Erythroblast (primary cell): ENCODE results near the gene SRSF5.

Experiments used
- GATA1 ChIP-seq: IDR thresholded peaks from 2 replicates; pipeline ENCODE4 v1.6.1; 2011; ENCODE audit warnings: low read depth, mild to moderate bottlenecking, control low read depth, low read length, moderate library complexity
- POLR2A ChIP-seq: IDR thresholded peaks from 2 replicates; pipeline ENCODE4 v1.6.1; 2011; ENCODE audit warnings: mild to moderate bottlenecking, low read length

DNA sequence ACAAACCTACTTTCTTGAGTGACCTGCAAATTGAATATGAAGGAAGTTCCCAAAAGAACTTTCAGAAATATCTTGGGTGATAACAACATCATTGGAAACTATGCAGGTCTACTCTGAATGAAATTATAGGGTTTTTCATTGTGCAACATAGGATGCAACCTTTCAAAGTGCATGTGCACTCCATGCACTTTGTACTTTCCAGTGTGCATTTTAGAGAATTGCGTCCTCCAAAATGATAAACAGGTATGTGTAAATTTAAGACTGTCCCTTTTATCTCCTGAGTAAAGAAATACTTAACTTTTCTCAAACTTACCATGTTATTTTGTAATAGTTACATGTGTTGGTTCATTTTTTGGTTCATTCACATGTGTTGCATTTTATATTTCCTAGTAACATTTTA is 13.2 kb downstream of the SRSF5 start:
- TF ChIP-seq POLR2A, result no peak
- TF ChIP-seq GATA1, result no peak
